ENCODE results near the gene SLC40A1.

Gene SLC40A1

DNA sequence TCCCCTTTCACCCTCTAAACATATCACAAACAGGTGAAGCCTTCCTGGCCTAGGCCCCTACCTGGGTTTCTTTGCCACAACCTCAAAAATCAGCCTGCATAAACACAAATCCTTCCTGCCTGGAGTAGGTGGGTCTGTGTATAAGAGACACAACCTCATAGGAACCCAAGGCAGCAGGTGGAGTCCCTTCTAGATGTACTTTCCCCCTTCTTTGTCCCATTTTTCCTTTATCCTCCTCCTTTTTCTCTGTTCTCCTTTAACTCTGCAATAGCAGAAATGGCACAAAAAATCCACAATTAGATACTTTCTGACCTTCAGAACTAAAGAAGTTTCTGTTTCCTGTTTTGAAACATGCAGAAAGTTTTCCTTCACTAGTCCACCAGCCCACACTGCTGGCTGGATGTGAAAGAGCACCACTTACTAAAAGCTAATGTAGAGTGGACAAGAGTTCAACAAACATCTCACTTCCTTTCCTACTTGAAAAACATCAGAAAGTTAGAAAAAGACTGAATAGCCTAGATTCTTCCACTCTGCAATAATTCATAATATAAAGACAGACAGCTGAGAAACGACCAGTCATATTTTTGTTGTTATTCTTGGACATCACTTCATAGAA lies 11.2 kb downstream of the SLC40A1 start:
- DNase-seq (ENCODE audit: low spot score), result no peak

DNA sequence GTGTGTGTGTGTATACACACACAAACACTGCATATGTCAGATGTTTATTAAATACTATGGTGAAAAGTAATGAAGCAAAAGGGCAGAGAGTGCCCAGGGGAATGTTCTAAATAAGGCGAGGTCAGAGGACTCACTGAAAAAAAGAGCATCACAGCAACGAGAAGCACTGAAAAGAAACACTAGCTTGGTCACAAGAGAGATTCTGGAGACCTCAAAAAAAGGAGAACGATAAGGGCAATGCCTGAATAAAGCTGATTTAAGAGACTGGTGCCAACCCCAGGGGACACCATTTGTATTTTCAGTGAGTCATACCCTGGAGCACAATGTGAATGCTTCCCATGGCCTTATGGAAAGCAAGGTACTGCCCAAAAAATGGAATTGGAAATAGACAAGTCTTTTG lies 14.5 kb downstream of the SLC40A1 start:
- DNase-seq (ENCODE audit: low spot score), result no peak

DNA sequence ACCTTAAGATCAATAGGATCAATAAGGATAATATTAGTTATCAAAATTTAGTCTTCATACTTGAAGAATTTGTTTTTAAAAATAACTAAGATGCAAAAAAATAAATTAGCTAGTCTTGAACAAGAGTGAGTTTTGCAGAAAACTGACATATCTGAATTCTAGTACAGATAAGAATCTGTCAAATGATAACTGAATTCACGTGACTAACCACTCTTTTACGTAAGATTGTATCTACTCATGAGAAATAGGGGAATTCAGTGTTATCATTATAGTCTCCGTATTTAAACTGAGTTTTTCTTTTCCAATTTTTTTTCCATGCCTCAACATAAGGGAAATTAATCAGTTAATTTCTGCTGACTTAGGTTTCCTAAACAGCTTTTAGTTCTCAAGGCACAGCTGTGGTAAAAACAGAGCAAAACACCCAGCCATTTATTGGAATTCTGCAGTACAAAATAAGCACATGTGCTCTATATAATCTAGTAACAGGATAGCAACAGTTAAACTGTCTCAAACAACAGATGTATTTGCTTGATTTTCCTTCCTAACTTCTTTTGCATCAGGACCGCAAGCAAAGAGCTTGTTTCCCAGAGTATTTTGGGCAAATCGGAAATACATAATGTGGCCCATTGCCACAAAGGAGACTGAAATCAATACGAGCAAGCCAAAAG lies 19.1 kb downstream of the SLC40A1 start:
- no peak for DNase-seq (ENCODE audit: low spot score)

DNA sequence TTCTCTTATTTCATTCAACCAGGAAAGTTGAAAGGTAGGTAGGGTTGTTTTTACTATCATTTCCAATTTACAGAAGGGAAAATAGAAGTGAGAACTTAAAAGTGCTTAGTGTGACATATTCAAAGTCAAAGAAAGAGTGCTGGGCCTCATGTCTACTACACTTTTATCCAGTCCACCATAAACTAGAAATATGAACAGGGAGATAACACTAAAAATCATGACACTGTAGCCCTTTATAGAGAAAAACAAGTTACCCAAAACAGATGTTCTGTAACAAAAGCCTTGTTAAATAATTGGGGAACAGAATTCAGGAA lies 20.4 kb downstream of the SLC40A1 start:
- DNase-seq (ENCODE audit: low spot score), result no peak

DNA sequence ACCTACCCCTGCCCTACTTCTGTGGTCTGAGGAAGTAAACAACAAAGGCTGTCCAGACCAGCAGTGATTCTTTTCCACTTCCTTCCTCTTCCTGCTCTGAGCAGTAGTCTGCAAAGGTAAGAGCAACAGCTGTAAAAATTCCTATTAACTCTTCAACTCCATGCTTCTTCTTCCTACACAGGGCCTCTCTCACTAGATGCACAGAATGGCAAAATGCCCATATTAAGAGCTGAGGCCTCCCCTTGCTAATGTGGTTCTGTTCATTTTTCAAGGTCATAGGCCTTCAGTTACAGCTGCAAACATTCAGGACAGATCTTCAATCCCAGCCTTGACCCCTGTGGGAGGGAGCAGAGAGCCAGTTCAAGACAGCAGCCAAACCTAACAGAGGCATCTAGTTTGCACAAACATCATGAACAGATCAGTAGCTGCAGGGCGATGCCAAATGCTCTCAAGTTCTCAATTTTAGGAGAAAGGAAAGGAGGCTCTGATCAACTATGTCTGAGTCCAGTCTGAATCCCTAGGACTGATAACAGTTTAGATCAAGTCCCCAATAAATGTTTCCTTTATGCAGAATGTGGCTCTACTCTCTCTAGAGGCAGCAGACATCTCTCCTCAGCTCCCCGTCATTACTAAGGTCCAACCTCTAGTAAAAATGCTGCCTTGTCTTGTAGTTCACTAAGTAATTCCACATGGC lies 20.9 kb downstream of the SLC40A1 start:
- DNase-seq (ENCODE audit: low spot score), result no peak

DNA sequence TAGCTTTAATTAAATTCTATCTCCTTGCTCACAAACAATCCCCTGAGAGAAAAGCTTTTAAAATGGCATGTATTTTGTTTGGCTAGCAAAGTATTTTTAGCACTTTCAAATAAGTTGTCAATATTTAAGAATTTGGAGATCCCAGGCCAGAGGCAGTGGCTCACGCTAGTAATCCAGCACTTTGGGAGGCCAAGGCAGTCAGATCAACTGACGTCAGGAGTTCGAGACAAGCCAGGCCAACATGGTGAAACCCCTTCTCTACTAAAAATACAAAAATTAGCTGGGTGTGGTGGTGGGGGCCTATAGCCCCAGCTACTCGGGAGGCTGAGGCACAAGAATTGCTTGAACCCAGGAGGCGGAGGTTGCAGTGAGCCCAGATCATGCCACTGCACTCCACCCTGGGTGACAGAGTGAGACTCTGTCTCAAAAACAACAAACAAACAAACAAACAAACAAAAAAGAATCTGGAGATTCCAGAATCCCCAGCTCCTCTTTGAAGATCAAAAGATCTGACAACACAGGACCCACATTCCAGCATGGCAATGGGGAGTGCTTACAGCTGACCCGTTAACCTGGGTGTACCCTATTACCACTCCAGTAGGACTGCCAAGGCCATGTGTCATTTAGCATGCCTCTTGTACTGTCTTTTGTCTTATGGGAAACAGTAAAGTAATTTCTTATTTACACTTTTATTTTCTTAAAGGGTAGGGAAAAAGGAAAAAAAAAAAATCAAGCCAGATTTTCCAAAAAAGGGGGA lies 21.9 kb downstream of the SLC40A1 start:
- no peak for DNase-seq (ENCODE audit: low spot score)

DNA sequence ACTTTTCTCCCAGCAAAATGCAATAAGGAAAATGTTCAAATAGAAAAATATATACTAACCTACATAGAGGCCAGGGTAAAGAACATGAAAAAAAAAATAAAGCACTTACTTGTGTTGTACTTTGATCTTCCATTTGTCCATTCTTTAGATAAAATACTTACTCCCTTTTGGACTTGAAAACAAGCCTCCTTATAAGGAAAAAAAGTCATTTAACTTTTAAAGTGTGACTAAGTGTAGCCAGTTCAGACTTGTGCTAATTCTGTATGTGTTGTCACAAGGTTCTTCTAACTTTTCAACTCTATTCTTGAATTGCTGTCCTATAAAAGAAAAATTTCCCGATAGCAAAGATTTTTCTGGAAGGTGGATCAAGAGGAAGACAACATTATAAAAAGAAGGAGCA lies 23.2 kb downstream of the SLC40A1 start:
- no peak for DNase-seq (ENCODE audit: low spot score)

DNA sequence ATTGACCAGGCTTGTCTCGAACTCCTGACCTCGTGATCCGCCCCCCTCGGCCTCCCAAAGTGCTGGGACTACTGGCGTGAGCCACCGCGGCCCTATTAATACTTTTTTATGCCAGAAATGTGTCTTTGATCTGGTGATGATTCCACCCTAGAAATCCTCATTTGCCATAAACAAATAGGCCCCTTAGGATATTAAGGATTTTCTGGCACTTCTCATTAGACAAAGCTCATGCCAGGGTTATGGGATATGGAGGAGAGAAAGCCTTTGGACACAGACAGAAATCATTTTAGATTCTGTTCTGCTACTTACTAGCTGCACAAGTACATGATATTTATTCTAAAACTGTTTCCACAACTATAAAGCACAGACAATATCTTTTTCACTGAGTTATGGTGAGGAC lies 24.1 kb downstream of the SLC40A1 start:
- no peak for DNase-seq (ENCODE audit: low spot score)

DNA sequence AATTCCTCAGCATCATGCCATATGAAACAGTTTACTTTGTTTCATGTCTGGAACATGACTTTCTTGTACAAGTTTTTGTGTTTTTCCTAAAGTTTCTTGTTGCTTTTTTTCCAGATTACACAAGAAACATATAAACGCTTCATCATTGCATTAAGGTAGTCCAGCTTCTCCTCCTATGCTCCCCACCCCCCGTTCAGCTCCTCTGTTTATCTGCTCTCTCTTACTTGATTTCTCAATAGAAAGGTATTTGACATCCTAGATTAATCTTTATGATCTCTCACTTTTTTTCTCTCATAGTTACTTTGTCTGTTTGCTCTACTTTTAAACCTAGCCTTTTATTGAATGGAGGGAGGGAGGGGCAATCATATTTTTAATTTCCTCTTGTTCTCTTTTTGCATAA lies 25.4 kb downstream of the SLC40A1 start:
- DNase-seq (ENCODE audit: low spot score), result no peak

DNA sequence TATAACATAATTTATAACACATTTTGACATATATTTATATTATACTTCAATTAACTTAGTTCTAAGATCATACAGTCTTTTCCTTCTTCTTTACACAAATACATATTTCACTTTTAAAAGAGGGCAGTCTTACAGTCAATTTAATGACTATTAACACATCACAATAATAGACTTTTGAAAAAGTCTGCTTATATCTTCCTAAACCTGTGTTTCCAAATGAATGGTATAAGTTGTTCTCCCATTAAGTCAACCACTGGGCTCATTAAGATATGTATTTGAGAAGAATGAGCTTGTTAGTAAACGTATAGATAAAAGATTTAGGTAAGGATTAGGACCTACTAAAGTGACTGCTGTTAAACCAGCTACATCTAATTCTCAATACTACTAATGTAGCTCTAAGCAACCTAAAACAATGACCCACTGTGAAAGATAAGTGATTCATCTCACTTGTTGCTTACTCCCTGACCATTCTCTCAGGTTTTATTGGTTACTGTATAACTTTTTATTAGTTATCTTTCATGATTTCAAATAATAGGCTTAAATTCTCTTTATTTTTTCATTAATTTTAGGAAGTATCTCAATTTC lies 27.0 kb downstream of the SLC40A1 start:
- DNase-seq (ENCODE audit: low spot score), result no peak

DNA sequence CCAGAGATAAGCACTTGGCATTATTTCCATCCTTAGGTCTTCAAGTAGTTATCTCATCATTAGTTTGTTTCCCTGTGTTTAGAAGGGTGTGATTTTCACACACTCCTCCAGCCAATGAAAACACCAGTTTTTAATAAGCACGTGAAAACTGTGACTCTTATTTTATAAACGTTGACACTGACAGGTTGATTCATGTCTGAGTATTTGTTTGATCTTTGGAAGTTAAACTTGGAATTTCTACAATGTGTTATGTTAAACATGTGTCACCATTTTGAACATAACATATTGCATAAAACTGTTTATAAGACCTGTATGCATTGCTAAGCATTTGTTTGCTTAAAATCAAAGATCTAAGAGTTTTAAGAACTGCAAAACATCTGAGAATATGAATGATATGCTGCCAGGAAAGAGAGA lies 27.6 kb downstream of the SLC40A1 start:
- no peak for DNase-seq (ENCODE audit: low spot score)

DNA sequence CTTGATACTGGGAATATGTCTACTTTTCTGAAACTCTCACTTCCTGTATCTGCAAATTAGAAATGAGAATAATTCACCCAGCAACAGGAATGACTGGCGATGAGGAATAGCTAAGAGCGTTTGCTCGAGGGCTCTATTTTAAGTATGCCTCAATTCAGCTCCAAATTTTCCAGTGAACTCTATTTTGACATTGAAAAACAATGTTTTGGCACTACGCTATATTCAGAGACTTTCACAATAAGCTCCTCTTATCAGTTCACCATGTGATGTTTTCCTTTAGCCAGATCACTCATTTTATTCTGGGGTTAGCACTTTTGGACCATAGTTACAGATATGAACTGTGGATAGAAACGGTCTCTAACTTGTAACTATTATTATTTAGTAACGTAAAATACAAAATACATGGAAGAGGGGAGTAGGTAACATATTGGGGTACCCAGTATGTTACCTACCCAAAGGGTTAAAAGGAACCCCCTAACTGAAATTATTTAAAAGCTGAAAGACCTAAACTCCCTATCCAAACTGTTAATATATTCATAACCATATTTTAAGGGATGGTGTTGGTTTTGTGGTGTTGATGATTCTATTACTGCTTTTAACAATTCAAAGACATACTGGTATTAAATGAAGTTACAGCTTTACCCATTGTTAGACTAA lies 28.1 kb downstream of the SLC40A1 start:
- no peak for DNase-seq (ENCODE audit: low spot score)

DNA sequence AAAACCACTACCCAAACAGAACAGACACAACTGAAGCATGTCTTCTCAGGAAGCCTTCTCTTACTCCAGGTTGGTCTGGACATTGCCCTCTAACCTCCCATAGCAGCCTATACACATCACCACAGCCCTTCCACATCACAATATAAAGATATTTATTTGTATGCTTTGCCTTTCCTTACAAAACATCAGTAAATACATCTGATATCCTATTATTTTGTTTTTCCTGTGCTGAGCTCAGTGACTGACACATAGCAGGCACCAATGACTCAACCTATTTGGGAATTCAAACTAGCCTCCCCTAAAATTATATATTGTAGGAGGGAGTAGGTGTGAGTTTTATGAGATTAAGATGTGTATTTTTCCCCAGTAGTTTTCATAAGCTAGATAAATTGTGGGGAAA lies 28.8 kb downstream of the SLC40A1 start:
- DNase-seq (ENCODE audit: low spot score), result no peak

DNA sequence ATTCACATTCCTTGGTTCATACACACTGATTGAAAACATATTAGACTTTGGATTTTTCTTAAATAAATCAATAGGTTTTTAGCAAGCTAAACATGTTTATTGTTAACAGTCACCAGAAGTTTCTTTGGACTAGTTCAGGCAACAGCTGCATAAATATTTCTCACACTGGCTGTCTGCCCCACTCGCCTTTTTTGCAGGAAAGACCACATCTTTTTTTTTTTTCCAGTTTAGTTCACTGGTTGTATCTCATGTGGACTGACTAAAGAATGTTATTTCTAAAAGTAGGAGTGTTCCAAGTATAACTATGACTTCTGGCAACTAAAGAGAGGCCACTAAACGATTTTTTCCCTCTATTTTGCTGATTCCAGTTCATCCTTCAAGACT lies 31.1 kb downstream of the SLC40A1 start:
- no peak for DNase-seq (ENCODE audit: low spot score)

DNA sequence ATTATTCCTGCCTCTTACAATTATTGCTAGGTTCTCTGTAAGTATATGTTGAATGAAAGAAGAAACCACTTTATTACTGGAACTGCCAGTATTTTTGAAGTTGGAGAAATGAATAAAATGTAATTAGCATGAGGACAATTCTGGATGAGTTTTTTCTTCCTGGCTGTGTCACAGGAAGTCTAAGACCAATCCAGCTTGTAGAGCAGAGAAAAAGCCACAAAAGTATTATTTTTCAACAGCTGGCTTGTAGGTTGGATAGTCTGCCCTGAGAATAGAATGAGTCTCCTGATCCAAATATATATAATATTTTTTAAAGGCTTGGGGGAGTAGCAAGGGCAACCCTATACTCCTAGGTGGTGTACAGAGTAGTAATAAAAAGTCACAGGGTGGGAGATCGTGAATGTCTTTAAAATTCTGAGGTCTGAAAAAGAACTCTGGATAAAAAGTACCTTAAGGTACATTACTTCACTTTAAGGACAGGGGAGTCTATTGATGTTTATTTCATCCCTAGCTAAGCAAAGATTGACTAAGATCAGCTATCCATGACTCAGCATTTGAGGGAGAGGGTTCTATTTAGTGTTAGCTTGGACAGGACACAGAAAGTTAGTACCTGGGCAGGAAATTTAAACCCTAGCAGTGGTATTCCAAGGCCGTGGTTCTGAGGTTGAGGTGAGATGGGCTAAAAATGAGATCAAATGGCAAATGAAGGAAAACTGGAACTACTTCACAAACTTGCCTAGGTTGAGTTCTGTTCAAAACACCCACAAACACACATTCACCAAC lies 31.7 kb downstream of the SLC40A1 start:
- no peak for DNase-seq (ENCODE audit: low spot score)

DNA sequence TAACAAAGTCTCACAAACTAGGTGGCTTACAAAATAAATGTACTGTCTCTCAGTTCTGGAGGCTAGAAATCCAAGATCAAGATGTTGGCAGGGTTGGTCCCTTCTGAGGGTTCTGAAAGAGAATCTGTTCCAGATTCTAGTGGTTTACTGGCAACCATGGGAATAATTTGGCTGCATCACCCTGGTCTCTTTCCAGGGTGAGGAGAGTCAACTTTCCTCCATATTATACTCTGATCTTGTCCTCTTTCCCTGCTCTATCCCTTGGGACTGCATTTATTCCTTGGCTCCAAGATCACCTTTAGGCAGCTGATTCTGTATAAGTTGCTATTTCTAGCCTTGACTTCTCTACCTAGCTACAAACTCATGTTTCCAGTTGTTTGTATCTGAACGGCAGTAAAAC lies 35.2 kb downstream of the SLC40A1 start:
- DNase-seq (ENCODE audit: low spot score), result no peak

DNA sequence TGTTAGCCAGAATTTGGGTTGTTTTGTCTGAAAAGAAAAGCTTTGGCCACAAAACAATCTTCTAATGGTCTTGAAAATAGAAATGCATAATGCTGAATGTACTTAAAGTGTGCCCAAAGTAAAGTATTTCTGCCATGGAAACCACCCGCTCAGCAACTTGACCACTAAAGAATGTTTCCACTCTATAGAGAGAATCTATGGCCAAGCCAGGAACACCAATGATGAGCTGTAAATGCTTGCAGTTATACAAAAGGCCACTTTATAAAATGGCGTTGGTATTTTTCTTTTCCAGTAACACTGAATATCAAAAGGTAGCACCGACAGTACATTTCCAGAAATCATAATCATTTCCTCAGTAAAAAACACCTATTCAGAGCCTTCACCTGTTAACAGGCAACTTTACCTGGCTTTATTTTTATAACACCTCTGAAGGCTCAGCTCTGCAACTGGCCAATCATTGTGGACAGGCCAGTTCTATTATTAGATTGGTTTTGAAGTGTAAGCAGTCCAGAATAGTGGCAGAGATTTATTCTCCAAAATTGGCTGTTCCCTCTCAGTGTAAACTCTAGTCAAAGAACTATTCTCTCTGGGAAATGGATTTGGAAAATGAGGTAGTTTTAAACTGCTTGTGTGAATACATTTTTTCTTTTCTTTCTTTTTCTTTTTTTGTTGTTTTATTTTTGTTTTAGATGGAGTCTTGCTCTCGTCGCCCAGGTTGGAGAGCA lies 36.1 kb downstream of the SLC40A1 start:
- no peak for DNase-seq (ENCODE audit: low spot score)

DNA sequence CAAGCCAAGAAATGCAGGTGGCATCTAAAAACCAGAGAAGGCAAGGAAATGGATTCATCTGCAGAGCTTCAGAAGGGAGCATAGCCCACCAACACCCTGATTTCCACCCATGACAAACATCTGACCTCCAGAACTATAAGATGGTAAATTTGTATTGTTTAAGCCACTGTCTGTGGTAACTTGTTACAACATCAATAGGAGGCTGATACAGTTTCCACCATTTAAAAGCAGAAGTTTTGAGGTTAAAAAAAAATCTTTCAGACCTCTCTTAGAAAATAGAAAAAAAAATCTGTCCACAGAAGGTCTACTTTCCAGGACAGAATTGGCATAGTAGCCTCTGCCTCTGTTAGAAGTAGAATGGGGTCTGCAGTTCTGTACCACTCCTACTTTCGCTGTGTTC lies 37.2 kb downstream of the SLC40A1 start:
- no peak for DNase-seq (ENCODE audit: low spot score)

DNA sequence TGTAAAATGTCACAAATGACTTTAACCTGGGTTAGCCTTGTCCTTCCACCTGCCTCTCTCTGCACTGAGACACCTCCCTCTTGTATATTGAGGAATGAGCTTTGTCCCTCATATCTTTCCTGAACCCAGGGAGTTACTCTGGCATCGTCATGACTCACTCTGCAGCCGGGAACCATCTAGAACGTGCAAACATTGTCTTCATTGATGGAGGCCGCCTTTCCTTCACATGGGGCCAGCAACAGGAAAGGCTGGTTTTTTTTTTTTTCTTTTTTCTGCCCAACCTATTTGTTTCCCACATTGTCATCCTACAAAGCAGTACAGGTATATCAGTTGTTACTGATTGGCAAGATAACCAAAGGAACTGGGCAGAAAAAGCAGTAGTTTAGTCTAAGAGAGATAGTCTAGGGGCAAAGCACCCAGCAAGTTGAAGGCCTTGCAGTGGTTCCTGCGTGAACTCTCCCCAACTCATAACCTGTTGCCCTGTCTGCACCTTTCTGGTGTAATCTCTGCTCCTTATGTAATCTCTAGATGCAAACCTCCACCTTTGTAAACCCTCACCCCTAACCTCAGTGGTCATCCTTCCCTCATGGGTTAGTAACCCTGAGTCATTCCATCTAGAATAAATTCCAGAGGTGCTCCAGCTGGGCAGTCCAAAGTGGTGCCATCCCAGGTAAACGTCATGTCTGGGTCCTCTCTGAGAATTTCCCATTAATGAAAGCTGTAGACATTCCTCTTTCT lies 38.3 kb downstream of the SLC40A1 start:
- DNase-seq (ENCODE audit: low spot score), result no peak

DNA sequence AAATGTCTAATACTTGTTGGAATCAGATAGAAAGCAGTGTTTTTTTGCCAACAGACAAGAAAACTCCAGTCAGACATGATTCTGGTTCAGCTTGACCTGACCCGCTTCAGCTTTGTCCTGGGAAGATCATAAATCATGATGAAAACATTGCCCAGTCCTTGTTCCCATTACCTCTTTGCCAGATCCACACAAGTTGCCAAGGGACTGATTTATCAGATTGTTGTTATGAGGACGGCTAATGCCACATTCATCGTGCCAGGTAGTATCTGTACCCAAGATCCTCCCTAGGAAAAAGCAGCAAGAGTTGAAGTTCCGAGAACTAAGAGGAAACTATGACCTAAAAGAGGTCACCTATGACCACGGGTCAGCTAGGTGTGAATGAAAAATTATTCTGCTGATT lies 39.0 kb downstream of the SLC40A1 start:
- no peak for DNase-seq (ENCODE audit: low spot score)
